HL-60/S4 treated with phorbol 12-myristate 13-acetate at 8.2 ng/mL for 4 days and 3 days (cell line): ENCODE measurements around the gene FZD2.

Experiments
- in situ Hi-C: fragments of 300-500 bp; cut with MboI; formaldehyde crosslinking; loops from 2 replicates; pipeline ENCODE4 v1.15.0; 2022; ENCODE audit warnings: low sequenced_read_pairs

FZD2 gene

GRCh38 chr17:44604116-44604761, 47.0 kb downstream of the FZD2 start:
- in situ Hi-C loops = no loop called here

- in situ Hi-C loops = no loop called here
Measured at GRCh38 chr17:44604768-44605485, 47.6 kb downstream of the FZD2 start.

- in situ Hi-C loops = no loop called here
Measured at GRCh38 chr17:44606658-44607057, 49.4 kb downstream of the FZD2 start.

- in situ Hi-C loops = no loop called here
Measured at GRCh38 chr17:44607836-44608690, 50.8 kb downstream of the FZD2 start.

- in situ Hi-C loops = no loop called here
Measured at GRCh38 chr17:44608727-44609435, 51.6 kb downstream of the FZD2 start.

GRCh38 chr17:44610331-44610730, 53.0 kb downstream of the FZD2 start:
- in situ Hi-C loops = no loop called here
